Heart left ventricle (tissue), 16 donors: ENCODE measurements around the gene KRT3. TPM values are rescaled to one million over a fixed set of nuclear protein-coding genes. Genes with fewer than 3 reads are reported as not detected.

Source experiments
- ATAC-seq, 4 donors: fragments of 200-7000 bp; cut with Tn5 transposase; one replicate each; pipeline ENCODE4 v1.9.1; 2020 to 2022; ENCODE audit warnings: moderate library complexity in 4 of 4, mild to moderate bottlenecking in 3 of 4, moderate number of reproducible peaks in 1 of 4
- DNase-seq, 5 donors: peaks; one replicate each; pipeline ENCODE4 v3.0.0-alpha.2; 2020
- H3K27ac ChIP-seq, 12 donors: fragments of 200-600 bp; sonication (generic) in 4 of 12; one replicate each; pipeline versions ENCODE4 v1.5.0 to v1.8.0; 2016 to 2022; ENCODE audit warnings: mild to moderate bottlenecking in 2 of 12
- H3K27me3 ChIP-seq, 9 donors: fragments of 200-600 bp; sonication (generic) in 2 of 9; one replicate each; pipeline versions ENCODE4 v1.5.1 to v1.8.0; 2016 to 2022; ENCODE audit warnings: mild to moderate bottlenecking in 3 of 9
- H3K36me3 ChIP-seq, 9 donors: fragments of 200-600 bp; sonication (generic) in 2 of 9; one replicate each; pipeline versions ENCODE4 v1.5.0 to v1.8.0; 2018 to 2022; ENCODE audit warnings: mild to moderate bottlenecking in 2 of 9
- H3K4me1 ChIP-seq, 12 donors: fragments of 200-600 bp; sonication (generic) in 4 of 12; one replicate each; pipeline versions ENCODE4 v1.5.0 to v1.8.0; 2016 to 2022; ENCODE audit warnings: mild to moderate bottlenecking in 3 of 12
- H3K4me3 ChIP-seq, 12 donors: fragments of 200-600 bp; sonication (generic) in 4 of 12; one replicate each; pipeline versions ENCODE4 v1.5.0 to v1.8.0; 2017 to 2022; ENCODE audit warnings: mild to moderate bottlenecking in 9 of 12, moderate library complexity in 4 of 12
- H3K9me3 ChIP-seq, 12 donors: fragments of 200-600 bp; sonication (generic) in 4 of 12; one replicate each; pipeline versions ENCODE4 v1.5.0 to v1.8.0; 2016 to 2022; ENCODE audit warnings: mild to moderate bottlenecking in 1 of 12
- POLR2A ChIP-seq, 2 donors: fragments of 450-650 bp; IDR thresholded peaks; one replicate each; pipeline ENCODE4 v1.6.1; 2017; ENCODE audit warnings: antibody characterized with exemption in 2 of 2, mild to moderate bottlenecking in 2 of 2, moderate library complexity in 2 of 2
- WGBS, 4 donors: extraction: QIAGEN DNeasy Blood & Tissue Kit in 2 of 4; methylation state at CpG; one replicate each; pipeline versions ENCODE4 v1.1.5 to v1.1.7; 2013 to 2018; 5-methylcytosine and 5-hydroxymethylcytosine counted together
- intact Hi-C, 10 donors: fragments of 100-400 bp; cut with DNase I; formaldehyde crosslinking; loops; one replicate each; pipeline versions ENCODE4 v1.11.1 to v1.14.2; 2022
- polyA plus RNA-seq, 2 donors: library from polyadenylated mRNA; stranded (reverse); fragments of 200-250 nt; gene quantifications; one replicate each; pipeline ENCODE4 v1.2.3, GENCODE V29; 2013
- total RNA-seq, 9 donors: library from RNA; depleted of rRNA in 2 of 9; stranded (reverse); fragments of >200 nt in 2 of 9; fragmentation: NEBNext Ultra II Directional in 3 of 9; extraction: Animal tissue kit (Norgen Biotek cat#: 25700) in 3 of 9; gene quantifications; one replicate each; pipeline versions ENCODE4 v1.1.0 to v1.2.4, GENCODE V29; 2016 to 2023
- TF ChIP-seq, protein P1 (sequence below), 12 donors: fragments of 200-600 bp; sonication (generic) in 4 of 12; IDR thresholded peaks; one replicate each; pipeline versions ENCODE4 v1.5.0 to v1.8.0; 2018 to 2022; ENCODE audit warnings: antibody characterized with exemption in 12 of 12, mild to moderate bottlenecking in 5 of 12
- donor health status: ischemic (EF 13 %, LVEDD 7.1; RV severe dilation, severe dysfunction).
- donor health status: healthy with polysubstance abuse.
- donor health status: DM: no; HTN: yes; CAD: no.
- donor health status: DM: no; HTN: no; CAD: no.
- donor health status: ischemic (EF 25% LVEDD 6.9; RV normal size, moderate dysfunction).
- donor health status: ischemic (EF 25% LVEDD 5.7; RV mildly dilated, moderate dysfunction).
- donor health status: healthy.
- donor health status: DM: yes; HTN: yes; CAD: no.
- donor health status: ischemic (EF 35%, LVEDD 5.7; RV mildly dilated, moderate dysfunction).
- donor health status: nonischemic (EF 11% LVEDD 7.7; RV severe dilation, severe dysfunction).
- donor health status: DM: yes; HTN: yes; CAD: no.
- donor health status: PGD.
- donor health status: ischemic (EF 29% LVEDD 5.4; RV normal size, mild dysfunction).
- donor health status: nonischemic (EF 23%, LVEDD 6.1; RV moderate dilation, normal function).

The KRT3 gene
- total and polyA plus RNA-seq, 11 donors = not detected

DNA sequence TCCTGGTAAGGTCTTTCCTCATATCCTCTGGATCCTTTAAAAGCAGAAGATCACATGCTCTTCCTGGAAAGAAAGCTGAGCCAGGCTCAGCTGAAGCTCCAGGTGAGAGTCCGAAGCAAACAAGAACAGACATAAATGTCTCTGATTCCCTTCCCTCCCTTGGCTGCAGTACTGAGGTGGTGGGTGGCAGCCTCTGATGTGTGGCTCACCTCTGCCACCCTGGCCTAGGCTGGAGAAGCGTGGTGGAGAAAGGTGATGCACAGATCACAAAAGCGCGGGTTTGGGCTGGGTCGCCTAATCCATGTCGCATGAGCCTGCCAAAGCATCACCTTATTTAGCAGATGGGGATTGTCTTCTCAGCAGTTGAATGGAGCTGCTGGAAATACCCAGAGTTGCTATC lies 16.0 kb downstream of the KRT3 start:
- 83 to 96% (median 91%) methylated on average over 5 to 6 of the region's 6 CpGs for WGBS, 4 donors
- peaks cover 0 to 32% (median 2%) of the 10 kb centered on the region in 9 donors for H3K27me3 ChIP-seq
- no peaks in the 10 kb centered on the region for H3K36me3 ChIP-seq
- intact Hi-C loops = no loop called here
- H3K9me3 ChIP-seq = no peaks in the 10 kb centered on the region
- no peak for DNase-seq
- H3K4me3 ChIP-seq = no peak overlapping the region
- no peak overlapping the region for H3K27ac ChIP-seq
- no peaks in the 10 kb centered on the region for H3K4me1 ChIP-seq
- no peak for ATAC-seq
- no peak for TF ChIP-seq POLR2A (IDR thresholded peaks at IDR 0.05)
- TF ChIP-seq, protein P1, sequence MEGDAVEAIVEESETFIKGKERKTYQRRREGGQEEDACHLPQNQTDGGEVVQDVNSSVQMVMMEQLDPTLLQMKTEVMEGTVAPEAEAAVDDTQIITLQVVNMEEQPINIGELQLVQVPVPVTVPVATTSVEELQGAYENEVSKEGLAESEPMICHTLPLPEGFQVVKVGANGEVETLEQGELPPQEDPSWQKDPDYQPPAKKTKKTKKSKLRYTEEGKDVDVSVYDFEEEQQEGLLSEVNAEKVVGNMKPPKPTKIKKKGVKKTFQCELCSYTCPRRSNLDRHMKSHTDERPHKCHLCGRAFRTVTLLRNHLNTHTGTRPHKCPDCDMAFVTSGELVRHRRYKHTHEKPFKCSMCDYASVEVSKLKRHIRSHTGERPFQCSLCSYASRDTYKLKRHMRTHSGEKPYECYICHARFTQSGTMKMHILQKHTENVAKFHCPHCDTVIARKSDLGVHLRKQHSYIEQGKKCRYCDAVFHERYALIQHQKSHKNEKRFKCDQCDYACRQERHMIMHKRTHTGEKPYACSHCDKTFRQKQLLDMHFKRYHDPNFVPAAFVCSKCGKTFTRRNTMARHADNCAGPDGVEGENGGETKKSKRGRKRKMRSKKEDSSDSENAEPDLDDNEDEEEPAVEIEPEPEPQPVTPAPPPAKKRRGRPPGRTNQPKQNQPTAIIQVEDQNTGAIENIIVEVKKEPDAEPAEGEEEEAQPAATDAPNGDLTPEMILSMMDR (IDR thresholded peaks at IDR 0.05) = no peak

DNA sequence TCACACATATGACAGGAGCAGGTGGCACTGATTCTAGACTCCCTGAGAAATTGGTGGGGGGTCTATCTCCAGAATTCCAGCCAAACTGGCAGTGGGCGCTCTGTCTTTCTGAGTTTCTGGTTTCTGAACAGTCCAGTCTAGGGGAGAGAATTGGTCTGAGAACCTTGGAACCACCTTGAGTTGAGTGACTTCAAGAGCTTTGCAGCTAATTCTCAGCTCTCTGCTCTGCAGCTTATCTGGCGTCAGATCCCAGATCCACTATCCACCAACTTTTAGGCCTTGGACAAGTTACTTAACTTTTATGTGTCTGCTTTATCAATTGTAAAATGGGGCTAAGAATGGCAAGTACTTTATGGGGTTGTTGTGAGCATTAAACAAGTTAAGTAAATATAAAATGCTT lies 17.1 kb downstream of the KRT3 start:
- H3K27me3 ChIP-seq = peaks cover 0 to 32% (median 0%) of the 10 kb centered on the region in 9 donors
- TF ChIP-seq, protein P1 (IDR thresholded peaks at IDR 0.05) = no peak
- no peak for TF ChIP-seq POLR2A (IDR thresholded peaks at IDR 0.05)
- intact Hi-C loops = no loop called here

DNA sequence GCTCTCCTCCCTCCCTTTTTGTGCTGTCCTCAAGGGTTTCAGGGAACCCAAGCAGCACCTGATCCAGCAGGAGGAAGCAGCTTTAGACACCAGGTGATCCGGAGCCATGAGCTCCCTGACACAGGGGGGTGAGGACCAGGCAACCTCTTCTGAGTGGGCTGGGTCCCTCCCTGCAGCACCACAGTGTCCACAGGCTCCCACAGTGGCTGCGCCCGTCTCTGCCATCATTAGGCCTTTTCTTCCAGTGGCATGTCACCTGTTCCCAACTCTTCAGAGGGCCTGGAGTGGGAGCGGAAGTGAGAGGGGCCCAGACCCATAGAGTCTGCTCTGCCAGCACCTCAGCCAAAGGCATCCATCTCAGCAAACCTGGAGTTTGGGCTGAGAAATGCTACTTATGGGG lies 18.4 kb downstream of the KRT3 start:
- ATAC-seq (no peak), DNase-seq (no peak)
- Histone ChIP-seq H3K36me3 (no peaks in the 10 kb centered on the region), H3K9me3 (no peaks in the 10 kb centered on the region), H3K27me3 (peaks cover 0 to 29% (median 0%) of the 10 kb centered on the region in 9 donors), H3K4me3 (no peak overlapping the region), H3K27ac (no peak overlapping the region), H3K4me1 (no peaks in the 10 kb centered on the region)
- intact Hi-C loops = no loop called here
- TF ChIP-seq, protein P1 (IDR thresholded peaks at IDR 0.05) = no peak
- TF ChIP-seq POLR2A (IDR thresholded peaks at IDR 0.05) = no peak
- WGBS, 4 donors = 79 to 91% (median 87%) methylated on average over 4 of the region's 4 CpGs

More for the DNA sequence above, 17.1 kb downstream of the KRT3 start:
- no peak overlapping the region for H3K4me3 ChIP-seq
- H3K36me3 ChIP-seq = no peaks in the 10 kb centered on the region
- no peak overlapping the region for H3K27ac ChIP-seq
- no peaks in the 10 kb centered on the region for H3K4me1 ChIP-seq
- no peak for DNase-seq
- 83 to 93% (median 91%) methylated on average over 2 of the region's 2 CpGs for WGBS, 4 donors
- no peaks in the 10 kb centered on the region for H3K9me3 ChIP-seq
- no peak for ATAC-seq

GRCh38 chr12:52776913-52777395 lies 19.0 kb downstream of the KRT3 start, which contains the start of gene KRT76:
Gene KRT76 (minus strand): TSS chr12:52777345. CDS start chr12:52777291, 54 bp downstream.
- TF ChIP-seq, protein P1 (IDR thresholded peaks at IDR 0.05) = no peak
- TF ChIP-seq POLR2A (IDR thresholded peaks at IDR 0.05) = no peak
- Histone ChIP-seq H3K4me1 (no peaks in the 10 kb centered on the region), H3K27me3 (peaks cover 0 to 27% (median 0%) of the 10 kb centered on the region in 9 donors), H3K9me3 (no peaks in the 10 kb centered on the region), H3K36me3 (no peaks in the 10 kb centered on the region), H3K4me3 (no peak within 1 kb of the TSS), H3K27ac (no peak within 1 kb of the TSS)
- no peak for ATAC-seq
- intact Hi-C loops = no loop called here
- 82 to 97% (median 89%) methylated on average over 5 to 8 of the region's 8 CpGs for WGBS, 4 donors
- DNase-seq = no peak
